Mammary epithelial cell (primary cell): ENCODE measurements around the gene MRPL10.

ENCODE experiments used
- CTCF ChIP-seq, 2 donors: IDR thresholded peaks in 1 of 2; conservative IDR thresholded peaks in 1 of 2; 2 replicates each; pipeline ENCODE4 v1.5.1; 2011 to 2012; ENCODE audit warnings: inconsistent platforms in 2 of 2, low read length in 2 of 2, mild to moderate bottlenecking in 2 of 2, control low read depth in 1 of 2, low read depth in 1 of 2; ENCODE audit not compliant: insufficient read depth in 1 of 2; ENCODE audit errors: extremely low read depth in 1 of 2
- EZH2 ChIP-seq: IDR thresholded peaks from 2 replicates; pipeline ENCODE4 v1.6.1; 2012; ENCODE audit warnings: low read length, inconsistent platforms, borderline replicate concordance

GRCh38 chr17:47848198-47848513 lies 16.8 kb upstream of the MRPL10 start:
- TF ChIP-seq EZH2 = no peak
- TF ChIP-seq CTCF (conservative IDR thresholded peaks at IDR 0.05 in 1 of 2, IDR thresholded peaks at IDR 0.05 in 1 of 2; ENCODE audit: extremely low read depth in 1 of 2, insufficient read depth in 1 of 2, low read depth in 1 of 2, low read length in 2 of 2) = no peak
